ENCODE data around the gene RGS6.

The RGS6 gene

GRCh38 chr14:72196237-72197015 lies 264.2 kb downstream of the RGS6 start:
- Histone ChIP-seq H3K9me3 (ENCODE audit: control insufficient read depth in 5 of 5, low read length in 5 of 5) (no peaks in the 10 kb centered on the region), H3K27ac (ENCODE audit: low read depth, low read length) (no peak overlapping the region), H3K36me3 (ENCODE audit: control insufficient read depth in 5 of 5, insufficient read depth in 5 of 5, low read length in 5 of 5) (no peaks in the 10 kb centered on the region), H3K27me3 (ENCODE audit: control insufficient read depth in 5 of 5, insufficient read depth in 4 of 5, low read length in 5 of 5) (no peaks in the 10 kb centered on the region), H3K9ac (ENCODE audit: low read length in 5 of 5) (no peak overlapping the region), H3K4me3 (ENCODE audit: low read depth in 1 of 5, low read length in 5 of 5) (peak overlapping the region in 1 of 5 donors; percentile 9), H3K4me1 (ENCODE audit: control insufficient read depth in 5 of 5, insufficient read depth in 5 of 5, low read length in 5 of 5) (peaks cover 0 to 14% (median 6%) of the 10 kb centered on the region in 5 donors)

- no peak overlapping the region for H3K9ac ChIP-seq (ENCODE audit: low read length in 5 of 5)
- no peak overlapping the region for H3K4me3 ChIP-seq (ENCODE audit: low read depth in 1 of 5, low read length in 5 of 5)
- H3K36me3 ChIP-seq (ENCODE audit: control insufficient read depth in 5 of 5, insufficient read depth in 5 of 5, low read length in 5 of 5) = no peaks in the 10 kb centered on the region
- no peak overlapping the region for H3K27ac ChIP-seq (ENCODE audit: low read depth, low read length)
- peaks cover 0 to 8% (median 2%) of the 10 kb centered on the region in 5 donors for H3K4me1 ChIP-seq (ENCODE audit: control insufficient read depth in 5 of 5, insufficient read depth in 5 of 5, low read length in 5 of 5)
- no peaks in the 10 kb centered on the region for H3K27me3 ChIP-seq (ENCODE audit: control insufficient read depth in 5 of 5, insufficient read depth in 4 of 5, low read length in 5 of 5)
- H3K9me3 ChIP-seq (ENCODE audit: control insufficient read depth in 5 of 5, low read length in 5 of 5) = no peaks in the 10 kb centered on the region
These were observed 269.4 kb downstream of the RGS6 start for GRCh38 chr14:72201645-72202044.

- H3K9ac ChIP-seq (ENCODE audit: low read length in 5 of 5) = no peak overlapping the region
- H3K4me3 ChIP-seq (ENCODE audit: low read depth in 1 of 5, low read length in 5 of 5) = no peak overlapping the region
- no peaks in the 10 kb centered on the region for H3K4me1 ChIP-seq (ENCODE audit: control insufficient read depth in 5 of 5, insufficient read depth in 5 of 5, low read length in 5 of 5)
- no peaks in the 10 kb centered on the region for H3K27me3 ChIP-seq (ENCODE audit: control insufficient read depth in 5 of 5, insufficient read depth in 4 of 5, low read length in 5 of 5)
- H3K36me3 ChIP-seq (ENCODE audit: control insufficient read depth in 5 of 5, insufficient read depth in 5 of 5, low read length in 5 of 5) = no peaks in the 10 kb centered on the region
- H3K27ac ChIP-seq (ENCODE audit: low read depth, low read length) = no peak overlapping the region
- H3K9me3 ChIP-seq (ENCODE audit: control insufficient read depth in 5 of 5, low read length in 5 of 5) = no peaks in the 10 kb centered on the region
These were observed 281.2 kb downstream of the RGS6 start for GRCh38 chr14:72213424-72213823.

GRCh38 chr14:72215080-72215479 lies 282.9 kb downstream of the RGS6 start:
- Histone ChIP-seq H3K4me3 (ENCODE audit: low read depth in 1 of 5, low read length in 5 of 5) (no peak overlapping the region), H3K27me3 (ENCODE audit: control insufficient read depth in 5 of 5, insufficient read depth in 4 of 5, low read length in 5 of 5) (no peaks in the 10 kb centered on the region), H3K9ac (ENCODE audit: low read length in 5 of 5) (no peak overlapping the region), H3K4me1 (ENCODE audit: control insufficient read depth in 5 of 5, insufficient read depth in 5 of 5, low read length in 5 of 5) (no peaks in the 10 kb centered on the region), H3K27ac (ENCODE audit: low read depth, low read length) (no peak overlapping the region), H3K9me3 (ENCODE audit: control insufficient read depth in 5 of 5, low read length in 5 of 5) (no peaks in the 10 kb centered on the region), H3K36me3 (ENCODE audit: control insufficient read depth in 5 of 5, insufficient read depth in 5 of 5, low read length in 5 of 5) (no peaks in the 10 kb centered on the region)

- no peak overlapping the region for H3K9ac ChIP-seq (ENCODE audit: low read length in 5 of 5)
- no peaks in the 10 kb centered on the region for H3K27me3 ChIP-seq (ENCODE audit: control insufficient read depth in 5 of 5, insufficient read depth in 4 of 5, low read length in 5 of 5)
- H3K4me3 ChIP-seq (ENCODE audit: low read depth in 1 of 5, low read length in 5 of 5) = no peak overlapping the region
- H3K27ac ChIP-seq (ENCODE audit: low read depth, low read length) = no peak overlapping the region
- H3K36me3 ChIP-seq (ENCODE audit: control insufficient read depth in 5 of 5, insufficient read depth in 5 of 5, low read length in 5 of 5) = no peaks in the 10 kb centered on the region
- peaks cover 0 to 11% (median 0%) of the 10 kb centered on the region in 5 donors for H3K9me3 ChIP-seq (ENCODE audit: control insufficient read depth in 5 of 5, low read length in 5 of 5)
- no peaks in the 10 kb centered on the region for H3K4me1 ChIP-seq (ENCODE audit: control insufficient read depth in 5 of 5, insufficient read depth in 5 of 5, low read length in 5 of 5)
These were observed 284.9 kb downstream of the RGS6 start for GRCh38 chr14:72217135-72217534.

GRCh38 chr14:72222046-72222445 lies 289.8 kb downstream of the RGS6 start:
- Histone ChIP-seq H3K4me1 (ENCODE audit: control insufficient read depth in 5 of 5, insufficient read depth in 5 of 5, low read length in 5 of 5) (no peaks in the 10 kb centered on the region), H3K27ac (ENCODE audit: low read depth, low read length) (no peak overlapping the region), H3K27me3 (ENCODE audit: control insufficient read depth in 5 of 5, insufficient read depth in 4 of 5, low read length in 5 of 5) (no peaks in the 10 kb centered on the region), H3K9me3 (ENCODE audit: control insufficient read depth in 5 of 5, low read length in 5 of 5) (peaks cover 0 to 11% (median 0%) of the 10 kb centered on the region in 5 donors), H3K4me3 (ENCODE audit: low read depth in 1 of 5, low read length in 5 of 5) (no peak overlapping the region), H3K9ac (ENCODE audit: low read length in 5 of 5) (no peak overlapping the region), H3K36me3 (ENCODE audit: control insufficient read depth in 5 of 5, insufficient read depth in 5 of 5, low read length in 5 of 5) (no peaks in the 10 kb centered on the region)

GRCh38 chr14:72236629-72237028 lies 304.4 kb downstream of the RGS6 start:
- no peak overlapping the region for H3K9ac ChIP-seq (ENCODE audit: low read length in 5 of 5)
- peaks cover 0 to 3% (median 0%) of the 10 kb centered on the region in 5 donors for H3K27me3 ChIP-seq (ENCODE audit: control insufficient read depth in 5 of 5, insufficient read depth in 4 of 5, low read length in 5 of 5)
- no peaks in the 10 kb centered on the region for H3K36me3 ChIP-seq (ENCODE audit: control insufficient read depth in 5 of 5, insufficient read depth in 5 of 5, low read length in 5 of 5)
- H3K9me3 ChIP-seq (ENCODE audit: control insufficient read depth in 5 of 5, low read length in 5 of 5) = peaks cover 0 to 4% (median 0%) of the 10 kb centered on the region in 5 donors
- H3K27ac ChIP-seq (ENCODE audit: low read depth, low read length) = no peak overlapping the region
- no peaks in the 10 kb centered on the region for H3K4me1 ChIP-seq (ENCODE audit: control insufficient read depth in 5 of 5, insufficient read depth in 5 of 5, low read length in 5 of 5)
- H3K4me3 ChIP-seq (ENCODE audit: low read depth in 1 of 5, low read length in 5 of 5) = no peak overlapping the region

- no peaks in the 10 kb centered on the region for H3K36me3 ChIP-seq (ENCODE audit: control insufficient read depth in 5 of 5, insufficient read depth in 5 of 5, low read length in 5 of 5)
- H3K4me1 ChIP-seq (ENCODE audit: control insufficient read depth in 5 of 5, insufficient read depth in 5 of 5, low read length in 5 of 5) = no peaks in the 10 kb centered on the region
- H3K4me3 ChIP-seq (ENCODE audit: low read depth in 1 of 5, low read length in 5 of 5) = no peak overlapping the region
- no peak overlapping the region for H3K27ac ChIP-seq (ENCODE audit: low read depth, low read length)
- H3K9me3 ChIP-seq (ENCODE audit: control insufficient read depth in 5 of 5, low read length in 5 of 5) = peaks cover 0 to 4% (median 0%) of the 10 kb centered on the region in 5 donors
- H3K9ac ChIP-seq (ENCODE audit: low read length in 5 of 5) = no peak overlapping the region
- H3K27me3 ChIP-seq (ENCODE audit: control insufficient read depth in 5 of 5, insufficient read depth in 4 of 5, low read length in 5 of 5) = no peaks in the 10 kb centered on the region
These were observed 305.8 kb downstream of the RGS6 start for GRCh38 chr14:72237722-72238666.

- H3K27ac ChIP-seq (ENCODE audit: low read depth, low read length) = no peak overlapping the region
- no peaks in the 10 kb centered on the region for H3K27me3 ChIP-seq (ENCODE audit: control insufficient read depth in 5 of 5, insufficient read depth in 4 of 5, low read length in 5 of 5)
- no peaks in the 10 kb centered on the region for H3K36me3 ChIP-seq (ENCODE audit: control insufficient read depth in 5 of 5, insufficient read depth in 5 of 5, low read length in 5 of 5)
- H3K4me3 ChIP-seq (ENCODE audit: low read depth in 1 of 5, low read length in 5 of 5) = no peak overlapping the region
- H3K4me1 ChIP-seq (ENCODE audit: control insufficient read depth in 5 of 5, insufficient read depth in 5 of 5, low read length in 5 of 5) = no peaks in the 10 kb centered on the region
- H3K9ac ChIP-seq (ENCODE audit: low read length in 5 of 5) = peak overlapping the region in 1 of 5 donors; percentile 20
- peaks cover 0 to 9% (median 0%) of the 10 kb centered on the region in 5 donors for H3K9me3 ChIP-seq (ENCODE audit: control insufficient read depth in 5 of 5, low read length in 5 of 5)
These were observed 311.4 kb downstream of the RGS6 start for GRCh38 chr14:72243309-72244293.

All from subcutaneous abdominal adipose tissue (tissue), 5 donors.